ENCODE data around the gene SNX21. TPM values are rescaled to one million over a fixed set of nuclear protein-coding genes. Genes with fewer than 3 reads are reported as not detected.

The SNX21 gene
- polyA plus RNA-seq, 2 of the 4 experiments (the other 2 are of a cell fraction), result 4.0 to 7.0 TPM

DNA sequence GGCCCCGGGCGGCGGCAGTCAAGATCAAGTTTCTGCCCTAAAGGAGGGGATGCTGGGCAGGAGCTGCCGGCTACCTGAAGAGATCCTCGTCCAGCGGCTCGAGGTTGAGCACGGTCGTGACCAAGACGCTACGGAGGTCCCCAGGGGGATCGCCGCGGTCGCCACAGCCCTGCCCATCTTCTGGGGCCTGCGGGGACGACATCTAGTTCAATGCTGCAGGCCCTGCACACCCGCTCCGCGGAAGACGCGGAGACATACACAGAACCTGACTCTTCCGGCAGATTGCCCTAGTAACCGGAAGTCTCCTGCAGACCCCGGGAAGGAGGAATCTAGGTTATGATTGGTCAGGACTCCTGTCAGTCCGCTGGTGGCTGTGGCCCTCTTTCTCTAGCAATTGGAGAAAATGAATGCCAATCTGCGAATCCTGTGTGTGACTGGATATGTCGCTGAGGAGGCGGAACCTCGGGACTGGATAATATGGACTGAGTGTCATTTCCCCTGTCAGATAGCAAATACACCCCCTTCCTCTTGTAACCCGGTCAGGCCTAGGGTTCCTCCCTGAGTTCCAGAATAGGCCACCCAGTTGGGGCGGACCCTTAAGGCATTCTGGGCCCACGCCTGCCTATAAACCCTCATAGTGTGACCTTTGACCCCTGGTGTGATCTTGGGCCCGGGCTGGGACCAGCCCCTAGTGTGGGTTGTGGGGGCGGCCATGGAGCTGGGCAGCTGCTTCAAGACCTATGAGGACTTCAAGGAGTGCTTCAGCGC, 23.7 kb downstream of the SNX21 start, which contains the start of the genes ACOT8 and ZSWIM3 (continued):
- TF ChIP-seq ZSCAN20 (CRISPR knock-in tag; IDR thresholded peaks at IDR 0.05) (no peak), POLR2AphosphoS2 (conservative IDR thresholded peaks at IDR 0.05; ENCODE audit: low read length) (no peak), EP300 (IDR thresholded peaks at IDR 0.05) (no peak), HDAC2 (IDR thresholded peaks at IDR 0.05) (no peak), FOSL2 (IDR thresholded peaks at IDR 0.05) (no peak), FOSL2 (CRISPR knock-in tag; IDR thresholded peaks at IDR 0.05) (no peak), PHF8 (IDR thresholded peaks at IDR 0.05; ENCODE audit: borderline replicate concordance, low read depth) (peak; percentile 48)

DNA sequence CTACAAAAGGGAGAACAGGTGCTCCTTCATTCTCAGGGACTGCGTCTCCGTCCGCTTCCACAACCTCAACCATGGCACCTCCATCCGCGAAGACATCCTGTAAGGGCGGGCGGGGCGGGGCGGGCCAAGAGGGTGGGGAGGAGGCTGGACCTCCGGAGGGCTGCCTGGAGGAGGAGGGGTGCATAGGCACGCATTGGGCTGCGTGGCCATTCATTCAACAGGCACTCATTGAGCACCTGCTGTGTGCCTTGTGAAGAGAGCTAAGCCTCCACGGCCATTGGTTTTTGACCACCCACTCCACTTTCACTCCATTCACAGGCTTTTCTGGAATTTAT, 24.2 kb downstream of the SNX21 start:
- ATAC-seq (peak in 1 of 2 experiments; percentile 10; a peak in 1 of 6 replicates), FAIRE-seq (no peak), DNase-seq (ENCODE audit: low read depth in 1 of 2, low spot score in 1 of 2) (no peak)
- 63% methylated on average over 11 of the region's 13 CpGs for WGBS (ENCODE audit: missing lambda C conversion rate)
- TF ChIP-seq NR3C1 (IDR thresholded peaks at IDR 0.05), result no peak
- peak; percentile 63 for TF ChIP-seq ZFP36 (IDR thresholded peaks at IDR 0.05; ENCODE audit: borderline replicate concordance, partially characterized antibody)
- TF ChIP-seq, protein P1, sequence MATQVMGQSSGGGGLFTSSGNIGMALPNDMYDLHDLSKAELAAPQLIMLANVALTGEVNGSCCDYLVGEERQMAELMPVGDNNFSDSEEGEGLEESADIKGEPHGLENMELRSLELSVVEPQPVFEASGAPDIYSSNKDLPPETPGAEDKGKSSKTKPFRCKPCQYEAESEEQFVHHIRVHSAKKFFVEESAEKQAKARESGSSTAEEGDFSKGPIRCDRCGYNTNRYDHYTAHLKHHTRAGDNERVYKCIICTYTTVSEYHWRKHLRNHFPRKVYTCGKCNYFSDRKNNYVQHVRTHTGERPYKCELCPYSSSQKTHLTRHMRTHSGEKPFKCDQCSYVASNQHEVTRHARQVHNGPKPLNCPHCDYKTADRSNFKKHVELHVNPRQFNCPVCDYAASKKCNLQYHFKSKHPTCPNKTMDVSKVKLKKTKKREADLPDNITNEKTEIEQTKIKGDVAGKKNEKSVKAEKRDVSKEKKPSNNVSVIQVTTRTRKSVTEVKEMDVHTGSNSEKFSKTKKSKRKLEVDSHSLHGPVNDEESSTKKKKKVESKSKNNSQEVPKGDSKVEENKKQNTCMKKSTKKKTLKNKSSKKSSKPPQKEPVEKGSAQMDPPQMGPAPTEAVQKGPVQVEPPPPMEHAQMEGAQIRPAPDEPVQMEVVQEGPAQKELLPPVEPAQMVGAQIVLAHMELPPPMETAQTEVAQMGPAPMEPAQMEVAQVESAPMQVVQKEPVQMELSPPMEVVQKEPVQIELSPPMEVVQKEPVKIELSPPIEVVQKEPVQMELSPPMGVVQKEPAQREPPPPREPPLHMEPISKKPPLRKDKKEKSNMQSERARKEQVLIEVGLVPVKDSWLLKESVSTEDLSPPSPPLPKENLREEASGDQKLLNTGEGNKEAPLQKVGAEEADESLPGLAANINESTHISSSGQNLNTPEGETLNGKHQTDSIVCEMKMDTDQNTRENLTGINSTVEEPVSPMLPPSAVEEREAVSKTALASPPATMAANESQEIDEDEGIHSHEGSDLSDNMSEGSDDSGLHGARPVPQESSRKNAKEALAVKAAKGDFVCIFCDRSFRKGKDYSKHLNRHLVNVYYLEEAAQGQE (IDR thresholded peaks at IDR 0.05), result no peak
- ChIA-PET CTCF (interaction anchor here (1.2 to 1.3 kb wide), 2 partner anchors 23 to 58 kb away, joined by 3 to 4 read pairs; no protein-coding TSS in a partner anchor), POLR2A (no interaction called here)
- H3K4me3 ChIP-seq, result peak overlapping the region; percentile 63
- peak overlapping the region; percentile 95 for H3K4me2 ChIP-seq
- H3K4me1 ChIP-seq, result peaks cover 22% of the 10 kb centered on the region; the same call in 2 of the 3 replicates
- H3K27ac ChIP-seq, result peak overlapping the region; percentile 74 to 80
- no peaks in the 10 kb centered on the region for H3K9me3 ChIP-seq

DNA sequence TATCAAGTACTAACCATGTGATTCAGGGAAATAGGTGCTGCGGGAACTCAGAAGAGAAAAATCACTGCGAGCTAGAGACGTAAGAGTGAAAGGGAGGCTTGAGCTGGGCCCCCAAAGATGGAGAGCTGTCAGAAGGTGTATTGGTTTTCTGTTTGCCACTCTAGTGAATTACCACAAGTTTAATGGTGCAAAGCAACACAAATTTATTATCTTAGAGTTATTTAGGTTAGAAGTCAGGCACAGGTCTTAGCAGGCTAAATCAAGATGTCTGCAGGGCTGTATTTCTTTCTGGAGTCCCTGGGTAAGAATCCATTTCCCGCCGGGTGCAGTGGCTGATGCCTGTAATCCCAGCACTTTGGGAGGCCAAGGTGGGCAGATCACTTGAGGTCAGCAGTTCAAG, 26.3 kb downstream of the SNX21 start:
- peaks cover 22% of the 10 kb centered on the region; the same call in 2 of the 3 replicates for H3K4me1 ChIP-seq
- no peak overlapping the region for H3K4me3 ChIP-seq
- DNase-seq (ENCODE audit: low read depth in 1 of 2, low spot score in 1 of 2), result no peak
- WGBS (ENCODE audit: missing lambda C conversion rate), result 92% methylated on average over 5 of the region's 5 CpGs
- no peak for ATAC-seq
- H3K27ac ChIP-seq, result no peak overlapping the region
- no peak overlapping the region for H3K4me2 ChIP-seq
- ChIA-PET POLR2A (no interaction called here), CTCF (no interaction called here)
- TF ChIP-seq MAFK (IDR thresholded peaks at IDR 0.05; ENCODE audit: partially characterized antibody) (no peak), MYC (IDR thresholded peaks at IDR 0.05; ENCODE audit: borderline replicate concordance, low read length) (no peak), HEYL (CRISPR knock-in tag; IDR thresholded peaks at IDR 0.05) (no peak), FOSB (CRISPR knock-in tag; IDR thresholded peaks at IDR 0.05) (no peak)
- FAIRE-seq, result no peak
- H3K9me3 ChIP-seq, result no peaks in the 10 kb centered on the region

DNA sequence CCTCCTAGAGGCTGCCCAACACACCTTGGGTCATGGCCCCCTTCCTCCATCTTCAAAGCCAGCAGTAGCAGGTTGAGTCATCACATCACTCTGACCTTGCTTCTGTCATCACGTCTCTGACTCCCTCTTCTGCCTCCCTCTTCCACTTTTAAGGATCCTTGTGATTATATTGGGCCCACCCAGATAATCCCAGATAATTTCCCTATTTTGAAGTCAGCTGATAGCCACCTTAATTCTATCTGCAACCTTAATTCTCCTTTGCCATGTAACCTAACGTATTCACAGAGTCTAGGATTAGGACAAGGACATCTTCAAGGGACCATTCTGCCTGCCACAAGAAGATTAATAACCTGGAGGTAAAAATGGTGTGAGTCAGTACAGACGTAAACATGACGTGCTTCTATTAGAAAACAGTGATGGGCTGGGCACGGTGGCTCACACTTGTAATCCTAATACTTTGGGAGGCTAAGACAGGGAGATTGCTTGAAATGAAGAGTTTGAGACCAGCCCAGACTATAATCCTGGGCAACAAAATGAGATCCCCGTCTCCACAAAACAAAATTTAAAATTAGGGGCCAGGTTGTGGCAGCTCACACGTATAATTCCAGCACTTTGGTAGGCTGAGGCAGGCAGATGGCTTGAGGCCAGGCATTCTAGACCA, 27.1 kb downstream of the SNX21 start:
- Histone ChIP-seq H3K4me1 (peaks cover 22% of the 10 kb centered on the region; the same call in 2 of the 3 replicates), H3K4me3 (no peak overlapping the region), H3K4me2 (0 out of 3 replicates have a peak overlapping the region, but pooled peaks have one; percentile 6), H3K27ac (no peak overlapping the region), H3K9me3 (no peaks in the 10 kb centered on the region)
- FAIRE-seq (no peak), ATAC-seq (no peak), DNase-seq (ENCODE audit: low read depth in 1 of 2, low spot score in 1 of 2) (peak in 1 of 2 experiments; percentile 47)
- ChIA-PET CTCF (interaction anchor here (0.5 to 1.4 kb wide), 3 partner anchors 12 to 89 kb away, joined by 3 to 6 read pairs (median 3); no protein-coding TSS in a partner anchor), POLR2A (interaction anchor here (0.9 kb wide), 1 partner anchor 20 kb away, joined by 3 read pairs; the partner anchor contains the start of gene ZSWIM1)
- 46% methylated on average over 7 of the region's 7 CpGs for WGBS (ENCODE audit: missing lambda C conversion rate)
- TF ChIP-seq HEYL (CRISPR knock-in tag; IDR thresholded peaks at IDR 0.05) (no peak), HOXB5 (CRISPR knock-in tag; IDR thresholded peaks at IDR 0.05) (no peak), EHF (CRISPR knock-in tag; IDR thresholded peaks at IDR 0.05) (no peak), TP53 (CRISPR knock-in tag; IDR thresholded peaks at IDR 0.05) (no peak), NFE2L2 (conservative IDR thresholded peaks at IDR 0.05; ENCODE audit: low read length) (no peak), POLR2AphosphoS2 (conservative IDR thresholded peaks at IDR 0.05; ENCODE audit: low read length) (no peak), RNF2 (IDR thresholded peaks at IDR 0.05; ENCODE audit: borderline replicate concordance, low read depth) (no peak), NR3C1 (IDR thresholded peaks at IDR 0.05) (no peak), RFX5 (IDR thresholded peaks at IDR 0.05) (no peak)
- TF ChIP-seq, protein P2, sequence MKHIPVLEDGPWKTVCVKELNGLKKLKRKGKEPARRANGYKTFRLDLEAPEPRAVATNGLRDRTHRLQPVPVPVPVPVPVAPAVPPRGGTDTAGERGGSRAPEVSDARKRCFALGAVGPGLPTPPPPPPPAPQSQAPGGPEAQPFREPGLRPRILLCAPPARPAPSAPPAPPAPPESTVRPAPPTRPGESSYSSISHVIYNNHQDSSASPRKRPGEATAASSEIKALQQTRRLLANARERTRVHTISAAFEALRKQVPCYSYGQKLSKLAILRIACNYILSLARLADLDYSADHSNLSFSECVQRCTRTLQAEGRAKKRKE (CRISPR knock-in tag; IDR thresholded peaks at IDR 0.05; ENCODE audit: low read depth), result no peak
- TF ChIP-seq, protein P3, sequence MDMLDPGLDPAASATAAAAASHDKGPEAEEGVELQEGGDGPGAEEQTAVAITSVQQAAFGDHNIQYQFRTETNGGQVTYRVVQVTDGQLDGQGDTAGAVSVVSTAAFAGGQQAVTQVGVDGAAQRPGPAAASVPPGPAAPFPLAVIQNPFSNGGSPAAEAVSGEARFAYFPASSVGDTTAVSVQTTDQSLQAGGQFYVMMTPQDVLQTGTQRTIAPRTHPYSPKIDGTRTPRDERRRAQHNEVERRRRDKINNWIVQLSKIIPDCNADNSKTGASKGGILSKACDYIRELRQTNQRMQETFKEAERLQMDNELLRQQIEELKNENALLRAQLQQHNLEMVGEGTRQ (IDR thresholded peaks at IDR 0.05), result no peak
- TF ChIP-seq, protein P4, sequence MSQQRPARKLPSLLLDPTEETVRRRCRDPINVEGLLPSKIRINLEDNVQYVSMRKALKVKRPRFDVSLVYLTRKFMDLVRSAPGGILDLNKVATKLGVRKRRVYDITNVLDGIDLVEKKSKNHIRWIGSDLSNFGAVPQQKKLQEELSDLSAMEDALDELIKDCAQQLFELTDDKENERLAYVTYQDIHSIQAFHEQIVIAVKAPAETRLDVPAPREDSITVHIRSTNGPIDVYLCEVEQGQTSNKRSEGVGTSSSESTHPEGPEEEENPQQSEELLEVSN (IDR thresholded peaks at IDR 0.05; ENCODE audit: borderline replicate concordance, low read depth), result no peak

Data from A549 (cell line).